H1 (cell line): ENCODE data around the gene ARHGEF6. TPM values are rescaled to one million over a fixed set of nuclear protein-coding genes. Genes with fewer than 3 reads are reported as not detected.

Experiments used
- CTCF ChIA-PET: fragments of 300-600 bp; sonication (Branson Sonifier 250); formaldehyde crosslinking; loops from one replicate; lab custom pipeline; 2021; ENCODE audit not compliant: partially characterized antibody; lab: Charles Lee
- POLR2A ChIA-PET: fragments of 300-600 bp; sonication (Branson Sonifier 250); formaldehyde crosslinking; loops from one replicate; lab custom pipeline; 2021; ENCODE audit warnings: inconsistent platforms; ENCODE audit not compliant: partially characterized antibody; lab: Charles Lee
- DNase-seq, 2 experiments: peaks; one replicate each; pipeline versions ENCODE4 v3.0.0 to v3.0.0-alpha.2; 2010 to 2022; ENCODE audit warnings: low spot score in 2 of 2, low read depth in 1 of 2, mixed read lengths in 1 of 2
- FAIRE-seq: peaks from 2 replicates; lab custom pipeline; 2011; peaks lifted over from hg19 to GRCh38; lab: Jason Lieb, UNC
- H2AFZ ChIP-seq: 2 replicates; pipeline ENCODE4 v1.8.1; 2012; ENCODE audit warnings: low read length, inconsistent platforms
- H2AK5ac ChIP-seq: 2 replicates; pipeline ENCODE4 v1.6.1; 2013; ENCODE audit warnings: low read depth, low read length
- H2BK120ac ChIP-seq: replicated peaks from 2 replicates; pipeline ENCODE3; 2013; ENCODE audit warnings: low read depth, low read length, inconsistent platforms
- H2BK12ac ChIP-seq: 2 replicates; pipeline ENCODE4 v1.6.1; 2013; ENCODE audit warnings: low read depth, low read length
- H2BK15ac ChIP-seq: 2 replicates; pipeline ENCODE4 v1.6.1; 2013; ENCODE audit warnings: low read length
- H2BK20ac ChIP-seq: 2 replicates; pipeline ENCODE4 v1.6.1; 2013; ENCODE audit warnings: low read length
- H2BK5ac ChIP-seq: 2 replicates; pipeline ENCODE4 v1.6.1; 2013; ENCODE audit warnings: low read depth, low read length
- H3K14ac ChIP-seq: 2 replicates; pipeline ENCODE4 v1.6.1; 2013; ENCODE audit warnings: inconsistent platforms; ENCODE audit not compliant: insufficient read length
- H3K18ac ChIP-seq: 2 replicates; pipeline ENCODE4 v1.6.1; 2013; ENCODE audit warnings: low read length; ENCODE audit errors: extremely low read depth
- H3K23ac ChIP-seq: 2 replicates; pipeline ENCODE4 v1.6.1; 2013; ENCODE audit warnings: inconsistent platforms; ENCODE audit not compliant: insufficient read length
- H3K23me2 ChIP-seq: 2 replicates; pipeline ENCODE4 v1.6.1; 2013; ENCODE audit warnings: low read depth, low read length
- H3K27ac ChIP-seq: 2 replicates; pipeline ENCODE4 v1.6.1; 2011; ENCODE audit warnings: low read depth, low read length, inconsistent platforms
- H3K27me3 ChIP-seq, 4 experiments: replicated peaks in 1 of 4; 1 replicate in 1 of 4; 2 replicates in 3 of 4; pipeline versions ENCODE4 v1.6.1 to v1.8.1; 2011 to 2013; ENCODE audit warnings: low read length in 3 of 4, mild to moderate bottlenecking in 3 of 4, inconsistent platforms in 2 of 4, mixed read lengths in 2 of 4, moderate library complexity in 1 of 4; ENCODE audit not compliant: control insufficient read depth in 3 of 4, insufficient read depth in 3 of 4; ENCODE audit errors: extremely low read depth in 1 of 4
- H3K36me3 ChIP-seq, 4 experiments: 2 replicates each; pipeline versions ENCODE4 v1.6.1 to v1.8.1; 2011 to 2013; ENCODE audit warnings: mild to moderate bottlenecking in 4 of 4, low read length in 3 of 4, moderate library complexity in 2 of 4, control low read depth in 1 of 4, inconsistent platforms in 1 of 4; ENCODE audit not compliant: insufficient read depth in 4 of 4, control insufficient read depth in 2 of 4
- H3K4ac ChIP-seq: replicated peaks from 2 replicates; pipeline ENCODE3; 2013; ENCODE audit warnings: low read length, low read depth, mixed read lengths, inconsistent platforms; ENCODE audit not compliant: insufficient read length
- H3K4me1 ChIP-seq, 4 experiments: replicated peaks in 1 of 4; 1 replicate in 1 of 4; 2 replicates in 3 of 4; pipeline versions ENCODE4 v1.6.1 to v1.8.1; 2011 to 2013; ENCODE audit warnings: low read length in 3 of 4, inconsistent platforms in 2 of 4, mixed read lengths in 1 of 4; ENCODE audit not compliant: insufficient read depth in 4 of 4, control insufficient read depth in 3 of 4
- H3K4me2 ChIP-seq, 2 experiments: 2 replicates each; pipeline versions ENCODE4 v1.6.1 to v1.8.1; 2011 to 2013; ENCODE audit warnings: low read depth in 2 of 2, low read length in 2 of 2, control low read depth in 1 of 2, inconsistent platforms in 1 of 2, mild to moderate bottlenecking in 1 of 2; ENCODE audit not compliant: insufficient read depth in 1 of 2
- H3K4me3 ChIP-seq, 4 experiments: fragments of 200-600, 300-600 bp in 1 of 4; sonication (generic), shearing (Covaris generic), sonication (Bioruptor Twin) in 1 of 4; 2 replicates each; pipeline versions ENCODE4 v1.5.1 to v1.8.1; 2011 to 2016; ENCODE audit warnings: low read length in 4 of 4, low read depth in 3 of 4, control low read depth in 2 of 4, inconsistent platforms in 2 of 4, mild to moderate bottlenecking in 2 of 4, mixed read lengths in 1 of 4, moderate library complexity in 1 of 4; ENCODE audit not compliant: insufficient read depth in 2 of 4; ENCODE audit errors: extremely low read depth in 1 of 4
- H3K56ac ChIP-seq: replicated peaks from 2 replicates; pipeline ENCODE3; 2013; ENCODE audit warnings: low read depth, mild to moderate bottlenecking, mixed read lengths, low read length, inconsistent platforms; ENCODE audit not compliant: insufficient read length
- H3K79me1 ChIP-seq: 2 replicates; pipeline ENCODE4 v1.6.1; 2013; ENCODE audit warnings: low read depth, low read length, control low read depth
- H3K79me2 ChIP-seq, 2 experiments: 2 replicates each; pipeline versions ENCODE4 v1.6.1 to v1.8.1; 2012 to 2013; ENCODE audit warnings: low read length in 2 of 2, mild to moderate bottlenecking in 2 of 2, inconsistent platforms in 1 of 2; ENCODE audit not compliant: insufficient read depth in 2 of 2, control insufficient read depth in 1 of 2
- H3K9ac ChIP-seq, 4 experiments: replicated peaks in 1 of 4; 1 replicate in 1 of 4; 2 replicates in 3 of 4; pipeline versions ENCODE4 v1.6.1 to v1.8.1; 2011 to 2013; ENCODE audit warnings: low read depth in 3 of 4, low read length in 3 of 4, control low read depth in 2 of 4, mild to moderate bottlenecking in 2 of 4, moderate library complexity in 2 of 4, inconsistent platforms in 1 of 4; ENCODE audit errors: extremely low read depth in 1 of 4
- H3K9me3 ChIP-seq, 2 experiments: 2 replicates each; pipeline versions ENCODE4 v1.6.1 to v1.8.1; 2012 to 2013; ENCODE audit warnings: mild to moderate bottlenecking in 2 of 2, moderate library complexity in 2 of 2, control low read depth in 1 of 2, inconsistent platforms in 1 of 2, low read depth in 1 of 2, low read length in 1 of 2, mixed read lengths in 1 of 2; ENCODE audit not compliant: insufficient read depth in 2 of 2
- H4K20me1 ChIP-seq, 2 experiments: replicated peaks in 1 of 2; 2 replicates each; pipeline versions ENCODE3 to v1.8.1; 2011 to 2013; ENCODE audit warnings: inconsistent platforms in 2 of 2, low read length in 2 of 2, mild to moderate bottlenecking in 1 of 2; ENCODE audit not compliant: insufficient read depth in 2 of 2, control insufficient read depth in 1 of 2
- H4K5ac ChIP-seq: 2 replicates; pipeline ENCODE4 v1.6.1; 2013; ENCODE audit warnings: low read length, low read depth, mixed read lengths, inconsistent platforms; ENCODE audit not compliant: insufficient read length
- H4K8ac ChIP-seq: 2 replicates; pipeline ENCODE4 v1.8.0; 2013; ENCODE audit warnings: mild to moderate bottlenecking, moderate library complexity, low read length, inconsistent platforms; ENCODE audit not compliant: insufficient read depth; ENCODE audit errors: extremely low read depth
- H4K91ac ChIP-seq: replicated peaks from 2 replicates; pipeline ENCODE3; 2013; ENCODE audit warnings: low read length, mixed read lengths, inconsistent platforms; ENCODE audit not compliant: insufficient read length
- CEBPB ChIP-seq: IDR thresholded peaks from 2 replicates; pipeline ENCODE4 v1.6.1; 2012; ENCODE audit warnings: low read depth, low read length
- CHD1 ChIP-seq: IDR thresholded peaks from 2 replicates; pipeline ENCODE4 v1.6.1; 2012; ENCODE audit warnings: low read depth, low read length, improper control_type of control experiment
- GABPA ChIP-seq: IDR thresholded peaks from 2 replicates; pipeline ENCODE4 v1.6.1; 2011; ENCODE audit warnings: mild to moderate bottlenecking, low read length, moderate library complexity, borderline replicate concordance; ENCODE audit not compliant: insufficient read depth
- KDM5A ChIP-seq: fragments of 200-600 bp; IDR thresholded peaks from 2 replicates; pipeline ENCODE4 v1.7.1; 2012; ENCODE audit warnings: mild to moderate bottlenecking, low read length, inconsistent platforms, mixed read lengths
- NRF1 ChIP-seq: IDR thresholded peaks from 2 replicates; pipeline ENCODE4 v1.6.1; 2011; ENCODE audit warnings: mild to moderate bottlenecking, low read depth, low read length, improper control_type of control experiment
- RXRA ChIP-seq: IDR thresholded peaks from 2 replicates; pipeline ENCODE4 v1.6.1; 2011; ENCODE audit warnings: low read depth, mild to moderate bottlenecking, low read length, moderate library complexity; ENCODE audit not compliant: insufficient read depth
- SP4 ChIP-seq: IDR thresholded peaks from 2 replicates; pipeline ENCODE4 v1.6.1; 2012; ENCODE audit warnings: low read length, inconsistent platforms
- SRF ChIP-seq: IDR thresholded peaks from 2 replicates; pipeline ENCODE4 v1.6.1; 2011; ENCODE audit warnings: mild to moderate bottlenecking, low read depth, low read length, moderate library complexity
- TAF1 ChIP-seq: IDR thresholded peaks from 2 replicates; pipeline ENCODE4 v1.6.1; 2011; ENCODE audit warnings: mild to moderate bottlenecking, low read depth, low read length
- TBP ChIP-seq: IDR thresholded peaks from 2 replicates; pipeline ENCODE4 v1.6.1; 2011; ENCODE audit warnings: low read depth, low read length, improper control_type of control experiment
- WGBS, 2 experiments: shearing (Covaris generic) in 1 of 2; methylation state at CpG; one replicate each; pipeline versions ENCODE4 v1.1.6 to v1.1.7; 2013 to 2015; ENCODE audit warnings: low lambda C conversion rate in 2 of 2, mixed read lengths in 2 of 2, inconsistent platforms in 1 of 2, low coverage in 1 of 2, missing lambda C conversion rate in 1 of 2; ENCODE audit not compliant: insufficient replicate concordance in 2 of 2, insufficient coverage in 1 of 2, insufficient read length in 1 of 2; ENCODE audit errors: extremely low coverage in 1 of 2, missing lambda C conversion rate in 1 of 2; 5-methylcytosine and 5-hydroxymethylcytosine counted together
- polyA plus RNA-seq, 7 experiments: library from polyadenylated mRNA; depleted of rRNA in 3 of 7; stranded (reverse) in 5 of 7; unstranded in 2 of 7; fragments of >200 nt in 5 of 7; fragments of 200-250 nt in 2 of 7; gene quantifications; 1 replicate in 5 of 7; 2 replicates in 1 of 7; 4 replicates in 1 of 7; pipeline versions ENCODE4 v1.2.1 to v1.2.3, GENCODE V29; 2011 to 2013; ENCODE audit warnings: missing spikeins in 2 of 7, mixed read lengths in 2 of 7
- total RNA-seq: library from RNA; stranded (reverse); fragmentation: NEBNext Ultra II Directional; extraction: Animal tissue kit (Norgen Biotek cat#: 25700); gene quantifications from 2 replicates; pipeline ENCODE4 v1.2.1, GENCODE V29; 2021
- TF ChIP-seq, protein P1 (sequence below): IDR thresholded peaks from 2 replicates; pipeline ENCODE4 v1.6.1; 2012; ENCODE audit warnings: low read length, inconsistent platforms

The ARHGEF6 gene
- total and polyA plus RNA-seq, 2 of the 8 experiments (the other 6 are each of a cell fraction or from before 2014, with no cell fraction given): 3.6 to 3.7 TPM

DNA sequence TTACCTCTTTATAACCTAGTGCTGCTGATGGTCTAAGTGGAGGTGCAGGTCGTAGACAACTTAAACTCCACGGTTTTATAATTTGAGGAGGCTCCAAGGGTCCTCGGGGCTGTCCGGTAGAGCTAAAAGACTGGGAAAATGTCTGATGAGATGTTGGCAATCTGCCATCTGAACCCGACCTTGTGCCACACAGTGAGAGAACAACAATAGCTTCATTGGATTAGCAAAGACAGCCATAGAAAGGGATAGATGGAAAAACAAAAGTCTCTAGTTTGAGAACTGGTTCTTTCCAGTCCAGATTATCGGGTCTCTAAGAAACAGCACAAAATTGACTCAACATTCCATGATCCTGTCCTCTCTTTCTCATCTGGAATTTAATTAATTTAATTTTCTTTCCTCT is 101.2 kb downstream of the ARHGEF6 start:
- Histone ChIP-seq H4K20me1 (no peaks in the 10 kb centered on the region), H3K4me1 (no peaks in the 10 kb centered on the region), H3K9me3 (no peaks in the 10 kb centered on the region), H3K79me1 (no peaks in the 10 kb centered on the region), H3K4me3 (no peak overlapping the region), H3K36me3 (no peaks in the 10 kb centered on the region), H3K23ac (no peak overlapping the region), H3K56ac (no peak overlapping the region), H3K18ac (no peak overlapping the region), H2BK20ac (no peak overlapping the region), H4K5ac (no peak overlapping the region), H4K8ac (no peak overlapping the region), H3K27me3 (no peaks in the 10 kb centered on the region), H2BK5ac (no peak overlapping the region), H2AFZ (no peak overlapping the region), H3K79me2 (no peaks in the 10 kb centered on the region), H3K9ac (no peak overlapping the region), H2AK5ac (no peak overlapping the region), H2BK15ac (no peak overlapping the region), H4K91ac (no peak overlapping the region), H3K4me2 (no peak overlapping the region), H3K23me2 (no peaks in the 10 kb centered on the region), H2BK12ac (no peak overlapping the region), H2BK120ac (no peak overlapping the region), H3K27ac (no peak overlapping the region), H3K14ac (no peak overlapping the region), H3K4ac (no peak overlapping the region)
- ChIA-PET CTCF (no interaction called here), POLR2A (no interaction called here)
- no peak for TF ChIP-seq CHD1
- no peak for TF ChIP-seq SRF
- TF ChIP-seq CEBPB: no peak
- TF ChIP-seq KDM5A: no peak
- TF ChIP-seq TBP: no peak
- TF ChIP-seq GABPA: no peak
- no peak for TF ChIP-seq TAF1
- TF ChIP-seq NRF1: no peak
- no peak for TF ChIP-seq RXRA
- no peak for TF ChIP-seq SP4
- TF ChIP-seq, protein P1, sequence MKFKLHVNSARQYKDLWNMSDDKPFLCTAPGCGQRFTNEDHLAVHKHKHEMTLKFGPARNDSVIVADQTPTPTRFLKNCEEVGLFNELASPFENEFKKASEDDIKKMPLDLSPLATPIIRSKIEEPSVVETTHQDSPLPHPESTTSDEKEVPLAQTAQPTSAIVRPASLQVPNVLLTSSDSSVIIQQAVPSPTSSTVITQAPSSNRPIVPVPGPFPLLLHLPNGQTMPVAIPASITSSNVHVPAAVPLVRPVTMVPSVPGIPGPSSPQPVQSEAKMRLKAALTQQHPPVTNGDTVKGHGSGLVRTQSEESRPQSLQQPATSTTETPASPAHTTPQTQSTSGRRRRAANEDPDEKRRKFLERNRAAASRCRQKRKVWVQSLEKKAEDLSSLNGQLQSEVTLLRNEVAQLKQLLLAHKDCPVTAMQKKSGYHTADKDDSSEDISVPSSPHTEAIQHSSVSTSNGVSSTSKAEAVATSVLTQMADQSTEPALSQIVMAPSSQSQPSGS: no peak
- no peak for FAIRE-seq
- DNase-seq: no peak
- WGBS, 2 experiments: 93% methylated on average over 6 of the region's 6 CpGs; no CpG with 5 or more reads in 1 of the 2 experiments
